ENCODE measurements around the gene SSR4.

Gene SSR4

GRCh38 chrX:153762626-153763173, 31.8 kb upstream of the SSR4 start:
- Histone ChIP-seq H3K4me1 (ENCODE audit: control insufficient read depth, low read length) (peaks cover 3% of the 10 kb centered on the region; the same call in 1 of the 2 replicates), H3K9me3 (ENCODE audit: control insufficient read depth, insufficient read depth, low read length) (no peaks in the 10 kb centered on the region)
- no peak for TF ChIP-seq EZH2phosphoT487 (IDR thresholded peaks at IDR 0.05; ENCODE audit: borderline replicate concordance, low read length)
- TF ChIP-seq, protein P1, sequence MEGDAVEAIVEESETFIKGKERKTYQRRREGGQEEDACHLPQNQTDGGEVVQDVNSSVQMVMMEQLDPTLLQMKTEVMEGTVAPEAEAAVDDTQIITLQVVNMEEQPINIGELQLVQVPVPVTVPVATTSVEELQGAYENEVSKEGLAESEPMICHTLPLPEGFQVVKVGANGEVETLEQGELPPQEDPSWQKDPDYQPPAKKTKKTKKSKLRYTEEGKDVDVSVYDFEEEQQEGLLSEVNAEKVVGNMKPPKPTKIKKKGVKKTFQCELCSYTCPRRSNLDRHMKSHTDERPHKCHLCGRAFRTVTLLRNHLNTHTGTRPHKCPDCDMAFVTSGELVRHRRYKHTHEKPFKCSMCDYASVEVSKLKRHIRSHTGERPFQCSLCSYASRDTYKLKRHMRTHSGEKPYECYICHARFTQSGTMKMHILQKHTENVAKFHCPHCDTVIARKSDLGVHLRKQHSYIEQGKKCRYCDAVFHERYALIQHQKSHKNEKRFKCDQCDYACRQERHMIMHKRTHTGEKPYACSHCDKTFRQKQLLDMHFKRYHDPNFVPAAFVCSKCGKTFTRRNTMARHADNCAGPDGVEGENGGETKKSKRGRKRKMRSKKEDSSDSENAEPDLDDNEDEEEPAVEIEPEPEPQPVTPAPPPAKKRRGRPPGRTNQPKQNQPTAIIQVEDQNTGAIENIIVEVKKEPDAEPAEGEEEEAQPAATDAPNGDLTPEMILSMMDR (IDR thresholded peaks at IDR 0.05; ENCODE audit: low read depth, low read length, poor library complexity, severe bottlenecking), result no peak

DNA sequence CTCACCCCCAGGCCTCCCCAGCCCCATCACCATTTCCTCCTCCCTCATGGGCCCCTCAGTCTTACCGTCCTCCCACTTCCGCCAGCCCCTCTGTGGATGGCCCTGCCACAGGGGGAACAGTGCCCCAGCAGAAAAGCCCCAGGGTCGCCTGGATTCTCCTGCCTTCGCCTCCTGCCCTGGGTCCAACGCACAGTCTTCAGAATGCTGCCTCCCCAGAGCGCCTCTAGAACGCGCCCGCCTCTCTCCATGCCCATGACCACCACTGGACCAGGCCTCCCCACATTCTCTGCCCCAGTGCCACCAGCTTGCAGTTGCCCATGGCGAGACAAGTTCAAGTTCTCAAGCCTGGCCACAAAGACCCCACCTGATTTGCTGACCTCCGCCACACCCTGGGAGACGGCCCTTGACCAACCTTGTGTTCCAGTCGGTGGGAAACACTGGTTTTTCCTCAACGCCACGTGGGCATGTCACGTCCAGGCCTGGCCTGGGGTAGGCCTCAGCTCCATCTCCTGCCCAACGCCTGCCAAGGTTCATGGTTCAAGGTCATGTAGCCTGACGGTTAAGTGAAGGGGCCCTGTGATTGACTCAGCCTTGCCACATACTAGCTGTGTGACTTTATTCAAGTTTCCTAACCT, 31.1 kb upstream of the SSR4 start:
- H3K27ac ChIP-seq (ENCODE audit: low read depth, low read length), result no peak overlapping the region
- no peaks in the 10 kb centered on the region for H3F3A ChIP-seq (ENCODE audit: control insufficient read depth, insufficient read depth)
- H3K9me2 ChIP-seq (replicated peaks; ENCODE audit: control insufficient read depth, low read length), result no peaks in the 10 kb centered on the region
- H3K4me1 ChIP-seq (ENCODE audit: control insufficient read depth, low read length), result peaks cover 3% of the 10 kb centered on the region; the same call in 1 of the 2 replicates
- H4K20me1 ChIP-seq (ENCODE audit: control insufficient read depth, insufficient read depth, low read depth, low read length), result no peaks in the 10 kb centered on the region
- no peak overlapping the region for H3K4me2 ChIP-seq (ENCODE audit: low read length)
- H3K9me3 ChIP-seq (ENCODE audit: control insufficient read depth, insufficient read depth, low read length), result no peaks in the 10 kb centered on the region
- no peak overlapping the region for H3K4me3 ChIP-seq (ENCODE audit: low read length)
- no peaks in the 10 kb centered on the region for H3K27me3 ChIP-seq (ENCODE audit: control insufficient read depth, low read length)
- no peaks in the 10 kb centered on the region for H3K79me2 ChIP-seq (ENCODE audit: control insufficient read depth, low read length)
- no peaks in the 10 kb centered on the region for H3K36me3 ChIP-seq (ENCODE audit: control insufficient read depth, low read length)
- no peak for TF ChIP-seq EZH2phosphoT487 (IDR thresholded peaks at IDR 0.05; ENCODE audit: borderline replicate concordance, low read length)
- TF ChIP-seq, protein P1 (IDR thresholded peaks at IDR 0.05; ENCODE audit: low read depth, low read length, poor library complexity, severe bottlenecking), result no peak

More at GRCh38 chrX:153762626-153763173, 31.8 kb upstream of the SSR4 start:
- H3K4me3 ChIP-seq (ENCODE audit: low read length), result no peak overlapping the region
- no peaks in the 10 kb centered on the region for H3F3A ChIP-seq (ENCODE audit: control insufficient read depth, insufficient read depth)
- no peaks in the 10 kb centered on the region for H3K36me3 ChIP-seq (ENCODE audit: control insufficient read depth, low read length)
- no peaks in the 10 kb centered on the region for H4K20me1 ChIP-seq (ENCODE audit: control insufficient read depth, insufficient read depth, low read depth, low read length)
- no peaks in the 10 kb centered on the region for H3K79me2 ChIP-seq (ENCODE audit: control insufficient read depth, low read length)
- H3K27ac ChIP-seq (ENCODE audit: low read depth, low read length), result no peak overlapping the region
- H3K4me2 ChIP-seq (ENCODE audit: low read length), result no peak overlapping the region
- H3K27me3 ChIP-seq (ENCODE audit: control insufficient read depth, low read length), result no peaks in the 10 kb centered on the region
- H3K9me2 ChIP-seq (replicated peaks; ENCODE audit: control insufficient read depth, low read length), result no peaks in the 10 kb centered on the region

GRCh38 chrX:153763989-153764755, 30.3 kb upstream of the SSR4 start, which contains the start of gene PLXNB3:
Gene PLXNB3 (plus strand): TSS chrX:153764249. CDS start chrX:153765536, 1,287 bp downstream.
- H3K36me3 ChIP-seq (ENCODE audit: control insufficient read depth, low read length), result no peaks in the 10 kb centered on the region
- no peak within 1 kb of the TSS for H3K4me2 ChIP-seq (ENCODE audit: low read length)
- peaks cover 3% of the 10 kb centered on the region; the same call in 1 of the 2 replicates for H3K4me1 ChIP-seq (ENCODE audit: control insufficient read depth, low read length)
- H4K20me1 ChIP-seq (ENCODE audit: control insufficient read depth, insufficient read depth, low read depth, low read length), result no peaks in the 10 kb centered on the region
- H3K79me2 ChIP-seq (ENCODE audit: control insufficient read depth, low read length), result no peaks in the 10 kb centered on the region
- no peak within 1 kb of the TSS for H3K27ac ChIP-seq (ENCODE audit: low read depth, low read length)
- H3K27me3 ChIP-seq (ENCODE audit: control insufficient read depth, low read length), result no peaks in the 10 kb centered on the region
- no peaks in the 10 kb centered on the region for H3F3A ChIP-seq (ENCODE audit: control insufficient read depth, insufficient read depth)
- no peaks in the 10 kb centered on the region for H3K9me3 ChIP-seq (ENCODE audit: control insufficient read depth, insufficient read depth, low read length)
- no peaks in the 10 kb centered on the region for H3K9me2 ChIP-seq (replicated peaks; ENCODE audit: control insufficient read depth, low read length)
- TF ChIP-seq, protein P1 (IDR thresholded peaks at IDR 0.05; ENCODE audit: low read depth, low read length, poor library complexity, severe bottlenecking), result peak; percentile 83
- TF ChIP-seq EZH2phosphoT487 (IDR thresholded peaks at IDR 0.05; ENCODE audit: borderline replicate concordance, low read length), result no peak
- no peak within 1 kb of the TSS for H3K4me3 ChIP-seq (ENCODE audit: low read length)

Data from DOHH2 (cell line).